WERI-Rb-1 (cell line): ENCODE measurements around the gene HNRNPF.
"Not testable (repeated sequence)": the region's sequence is repeated elsewhere in the genome, so short reads cannot be mapped to it uniquely, and the experiment has no call there.

Source experiments
- DNase-seq: peaks from one replicate; pipeline ENCODE4 v3.0.0-alpha.2; 2020
- H3K27ac ChIP-seq: fragments of 250-450 bp; sonication (Bioruptor Pico); 2 replicates; pipeline ENCODE4 v1.5.1; 2020; ENCODE audit warnings: mild to moderate bottlenecking, moderate library complexity
- H3K27me3 ChIP-seq: fragments of 250-450 bp; sonication (Bioruptor Pico); 2 replicates; pipeline ENCODE4 v1.5.1; 2021; ENCODE audit warnings: mild to moderate bottlenecking, low read depth, moderate library complexity; ENCODE audit not compliant: insufficient read depth, severe bottlenecking
- H3K36me3 ChIP-seq: fragments of 250-450 bp; sonication (Bioruptor Pico); 2 replicates; pipeline ENCODE4 v1.5.1; 2020; ENCODE audit warnings: mild to moderate bottlenecking, moderate library complexity
- H3K4me3 ChIP-seq: 2 replicates; pipeline ENCODE4 v1.5.1; 2011; ENCODE audit warnings: low read depth, mild to moderate bottlenecking, control low read depth, low read length
- H3K9me3 ChIP-seq: fragments of 250-450 bp; sonication (Bioruptor Pico); 2 replicates; pipeline ENCODE4 v1.5.1; 2021; ENCODE audit warnings: mild to moderate bottlenecking, moderate library complexity; ENCODE audit not compliant: severe bottlenecking
- CTCF ChIP-seq: IDR thresholded peaks from 2 replicates; pipeline ENCODE4 v1.5.1; 2011; ENCODE audit warnings: low read depth, mild to moderate bottlenecking, control low read depth, inconsistent platforms, low read length

Gene HNRNPF

GRCh38 chr10:43437141-43437870 is 28.3 kb upstream of the HNRNPF start:
- Histone ChIP-seq H3K27ac (peak overlapping the region; percentile 96), H3K9me3 (no peaks in the 10 kb centered on the region), H3K4me3 (peak overlapping the region; percentile 80), H3K36me3 (no peaks in the 10 kb centered on the region), H3K27me3 (no peaks in the 10 kb centered on the region)
- DNase-seq = no peak
- no peak for TF ChIP-seq CTCF

GRCh38 chr10:43436291-43437140 is 27.5 kb upstream of the HNRNPF start, which contains the start of gene ZNF487:
Gene ZNF487 (plus strand): TSS chr10:43437111. CDS start chr10:43475814, 38,703 bp downstream.
- H3K9me3 ChIP-seq = no peaks in the 10 kb centered on the region
- TF ChIP-seq CTCF = peak; percentile 44; the same call in 1 of the 2 replicates
- H3K27me3 ChIP-seq = no peaks in the 10 kb centered on the region
- peak within 1 kb of the TSS; percentile 80 for H3K4me3 ChIP-seq
- peak within 1 kb of the TSS; percentile 96 for H3K27ac ChIP-seq
- DNase-seq = peak; percentile 86
- H3K36me3 ChIP-seq = no peaks in the 10 kb centered on the region

- Histone ChIP-seq H3K27me3 (no peaks in the 10 kb centered on the region), H3K36me3 (no peaks in the 10 kb centered on the region), H3K9me3 (no peaks in the 10 kb centered on the region), H3K4me3 (no peak overlapping the region), H3K27ac (no peak overlapping the region)
- DNase-seq = no peak
- no peak for TF ChIP-seq CTCF
Observed at GRCh38 chr10:43430926-43431663, 22.1 kb upstream of the HNRNPF start.

GRCh38 chr10:43427166-43427825 is 18.3 kb upstream of the HNRNPF start:
- no peaks in the 10 kb centered on the region for H3K9me3 ChIP-seq
- no peak overlapping the region for H3K4me3 ChIP-seq
- no peaks in the 10 kb centered on the region for H3K27me3 ChIP-seq
- H3K36me3 ChIP-seq = no peaks in the 10 kb centered on the region
- no peak overlapping the region for H3K27ac ChIP-seq
- DNase-seq = no peak
- no peak for TF ChIP-seq CTCF

GRCh38 chr10:43426476-43426875 is 17.5 kb upstream of the HNRNPF start:
- DNase-seq, H3K36me3 ChIP-seq, H3K4me3 ChIP-seq, H3K27ac ChIP-seq, H3K9me3 ChIP-seq, H3K27me3 ChIP-seq: not testable (repeated sequence)
